Mammary epithelial cell (primary cell): ENCODE results near the gene MUL1.
A peak's percentile ranks its signal among the peaks of the same experiment; 100 is the strongest.

Experiments used
- CTCF ChIP-seq, 2 donors: IDR thresholded peaks in 1 of 2; conservative IDR thresholded peaks in 1 of 2; 2 replicates each; pipeline ENCODE4 v1.5.1; 2011 to 2012; ENCODE audit warnings: inconsistent platforms in 2 of 2, low read length in 2 of 2, mild to moderate bottlenecking in 2 of 2, control low read depth in 1 of 2, low read depth in 1 of 2; ENCODE audit not compliant: insufficient read depth in 1 of 2; ENCODE audit errors: extremely low read depth in 1 of 2
- EZH2 ChIP-seq: IDR thresholded peaks from 2 replicates; pipeline ENCODE4 v1.6.1; 2012; ENCODE audit warnings: low read length, inconsistent platforms, borderline replicate concordance

- TF ChIP-seq EZH2 (no peak), CTCF (conservative IDR thresholded peaks at IDR 0.05 in 1 of 2, IDR thresholded peaks at IDR 0.05 in 1 of 2; ENCODE audit: extremely low read depth in 1 of 2, insufficient read depth in 1 of 2, low read depth in 1 of 2, low read length in 2 of 2) (peak in 1 of 2 donors; percentile 17)
Measured at GRCh38 chr1:20483833-20484518, 24.0 kb downstream of the MUL1 start.
